HepG2 (cell line): ENCODE data around the gene CCDC97. TPM values are rescaled to one million over a fixed set of nuclear protein-coding genes. Genes with fewer than 3 reads are reported as not detected.

ENCODE experiments used
- ATAC-seq: fragments of 200-7000 bp; cut with Tn5 transposase; 3 replicates; pipeline ENCODE4 v1.9.1; 2020; ENCODE audit warnings: mild to moderate bottlenecking, moderate library complexity
- BruUV-seq: library from RNA; stranded (reverse); fragments of 400-500 nt; replicated peaks from 2 replicates; lab custom pipeline; 2021; lab: Mats Ljungman, UMichigan
- CTCF ChIA-PET: fragments of 300-600 bp; formaldehyde crosslinking; extraction: SDS; loops from one replicate; lab custom pipeline; 2021; ENCODE audit warnings: low total read pairs, inconsistent platforms, low intra/inter-chr PET ratio; lab: Yijun Ruan, JAX
- POLR2A ChIA-PET: fragments of 350-600 bp; sonication (Branson Sonifier 250); formaldehyde crosslinking; loops from one replicate; lab custom pipeline; 2020; ENCODE audit warnings: antibody characterized with exemption, inconsistent platforms; lab: Yijun Ruan, JAX
- DNase-seq: peaks from one replicate; pipeline ENCODE4 v3.0.0-alpha.2; 2015; ENCODE audit warnings: low spot score
- FAIRE-seq: peaks from 3 replicates; lab custom pipeline; 2011; peaks lifted over from hg19 to GRCh38; lab: Jason Lieb, UNC
- H2AFZ ChIP-seq: one replicate; pipeline ENCODE4 v1.6.1; 2011; ENCODE audit warnings: low read length, inconsistent platforms
- H3K27ac ChIP-seq: fragments of 300-600 bp; 3 replicates; pipeline ENCODE4 v1.8.0; 2011; ENCODE audit warnings: mixed run types, mild to moderate bottlenecking, mixed read lengths, low read length, inconsistent platforms; ENCODE audit not compliant: insufficient read depth; ENCODE audit errors: extremely low read length
- H3K27me3 ChIP-seq, 2 experiments: fragments of 200-600 bp in 1 of 2; 2 replicates in 1 of 2; 3 replicates in 1 of 2; pipeline versions ENCODE4 v1.6.0 to v1.8.0; 2011; ENCODE audit warnings: low read length in 2 of 2, mild to moderate bottlenecking in 2 of 2, moderate library complexity in 2 of 2, inconsistent platforms in 1 of 2; ENCODE audit not compliant: insufficient read depth in 2 of 2, control insufficient read depth in 1 of 2
- H3K36me3 ChIP-seq, 2 experiments: fragments of 200-600 bp in 1 of 2; replicated peaks in 1 of 2; 2 replicates in 1 of 2; 3 replicates in 1 of 2; pipeline versions ENCODE4 v1.5.1 to v1.8.0; 2011; ENCODE audit warnings: low read length in 2 of 2, inconsistent platforms in 1 of 2; ENCODE audit not compliant: insufficient read depth in 2 of 2, control insufficient read depth in 1 of 2
- H3K4me1 ChIP-seq: 2 replicates; pipeline ENCODE4 v1.5.1; 2012; ENCODE audit warnings: low read length, inconsistent platforms; ENCODE audit not compliant: insufficient read depth
- H3K4me2 ChIP-seq: 2 replicates; pipeline ENCODE4 v1.6.0; 2011; ENCODE audit warnings: low read depth, low read length, inconsistent platforms
- H3K4me3 ChIP-seq, 3 experiments: fragments of 200-600 bp in 1 of 3; sonication (generic), shearing (Covaris generic) in 1 of 3; replicated peaks in 1 of 3; 2 replicates each; pipeline ENCODE4 v1.5.1; 2011 to 2016; ENCODE audit warnings: low read length in 3 of 3, inconsistent platforms in 2 of 3, low read depth in 2 of 3, mild to moderate bottlenecking in 2 of 3, control low read depth in 1 of 3, mixed read lengths in 1 of 3; ENCODE audit not compliant: insufficient read depth in 1 of 3
- H3K79me2 ChIP-seq: one replicate; pipeline ENCODE4 v1.6.1; 2011; ENCODE audit warnings: low read length, inconsistent platforms; ENCODE audit not compliant: insufficient read depth
- H3K9ac ChIP-seq: 2 replicates; pipeline ENCODE4 v1.6.0; 2011; ENCODE audit warnings: mild to moderate bottlenecking, low read depth, low read length, inconsistent platforms; ENCODE audit not compliant: insufficient read depth
- H3K9me3 ChIP-seq: 2 replicates; pipeline ENCODE4 v1.5.1; 2012; ENCODE audit warnings: mild to moderate bottlenecking, low read length
- H4K20me1 ChIP-seq: 2 replicates; pipeline ENCODE4 v1.6.0; 2011; ENCODE audit warnings: inconsistent platforms, mild to moderate bottlenecking, low read length, moderate library complexity; ENCODE audit not compliant: insufficient read depth
- AGO2 ChIP-seq: fragments of 200-400 bp; formaldehyde crosslinking; optimal IDR thresholded peaks from 2 replicates; pipeline ENCODE3; 2017; ENCODE audit warnings: mild to moderate bottlenecking, low read depth, low read length, moderate library complexity
- AKNA ChIP-seq: sonication (generic); formaldehyde crosslinking; IDR thresholded peaks from 2 replicates; pipeline ENCODE4 v1.4.0; 2020; ENCODE audit warnings: missing genetic modification reagents, borderline replicate concordance
- CEBPZ ChIP-seq: IDR thresholded peaks from 2 replicates; pipeline ENCODE4 v1.6.1; 2012; ENCODE audit warnings: low read length, improper control_type of control experiment
- DMAP1 ChIP-seq: IDR thresholded peaks from 2 replicates; pipeline ENCODE4 v1.6.1; 2016
- PRDM10 ChIP-seq: sonication (generic); formaldehyde crosslinking; IDR thresholded peaks from 2 replicates; pipeline ENCODE4 v1.4.0; 2020; ENCODE audit warnings: low read depth, missing genetic modification reagents
- RAD21 ChIP-seq: fragments of 450-650 bp; formaldehyde crosslinking; IDR thresholded peaks from 2 replicates; pipeline ENCODE4 v1.5.0; 2020; ENCODE audit warnings: mild to moderate bottlenecking
- RBFOX2 ChIP-seq: fragments of 200-400 bp; formaldehyde crosslinking; IDR thresholded peaks from 2 replicates; pipeline ENCODE4 v1.6.1; 2017; ENCODE audit warnings: low read depth, mild to moderate bottlenecking, low read length
- SIN3A ChIP-seq: IDR thresholded peaks from 2 replicates; pipeline ENCODE4 v1.6.1; 2011; ENCODE audit warnings: low read depth, mild to moderate bottlenecking, control low read depth, low read length, borderline replicate concordance
- THYN1 ChIP-seq: sonication (generic); formaldehyde crosslinking; IDR thresholded peaks from 2 replicates; pipeline ENCODE4 v1.8.1; 2023; ENCODE audit warnings: low read depth, mild to moderate bottlenecking, moderate library complexity, missing genetic modification reagents, borderline replicate concordance
- ZBTB2 ChIP-seq: sonication (generic); formaldehyde crosslinking; IDR thresholded peaks from 2 replicates; pipeline ENCODE4 v1.8.0; 2022; ENCODE audit warnings: low read depth, missing genetic modification reagents
- WGBS: methylation state at CpG from one replicate; pipeline ENCODE4 v1.1.6; 2017; ENCODE audit warnings: low lambda C conversion rate; 5-methylcytosine and 5-hydroxymethylcytosine counted together
- in situ Hi-C: cut with HindIII; loops from 2 replicates; pipeline ENCODE4 v1.10.0; 2017; ENCODE audit warnings: low pct_unique_long_range_greater_than_20kb; ENCODE audit not compliant: extremely low pct_ligation_motif_present
- intact Hi-C: fragments of 100-400 bp; cut with micrococcal nuclease; formaldehyde crosslinking; loops from one replicate; pipeline ENCODE4 v1.10.0; 2022; ENCODE audit not compliant: unreplicated experiment
- polyA plus RNA-seq, 8 experiments: library from polyadenylated mRNA; depleted of rRNA in 3 of 8; stranded (reverse) in 7 of 8; unstranded in 1 of 8; fragments of >200 nt; fragmentation: Illumina TruSeq in 4 of 8; extraction: Trizol in 4 of 8; gene quantifications; 2 replicates each; pipeline versions ENCODE4 v1.2.1 to v1.2.3, GENCODE V29; 2011 to 2016; ENCODE audit warnings: low read depth in 4 of 8, missing spikeins in 1 of 8, mixed read lengths in 1 of 8; ENCODE audit not compliant: insufficient read depth in 1 of 8
- total RNA-seq, 5 experiments: library from RNA; depleted of rRNA; stranded (reverse); fragments of >200 nt; fragmentation: Illumina TruSeq; extraction: Trizol; gene quantifications; 2 replicates each; pipeline ENCODE4 v1.2.3, GENCODE V29; 2016; ENCODE audit warnings: low read depth in 1 of 5

The CCDC97 gene
- total and polyA plus RNA-seq, 2 of the 13 experiments (the other 11 are each of a cell fraction or from before 2014, with no cell fraction given), result 6.2 to 7.3 TPM

GRCh38 chr19:41294393-41294792, 15.6 kb upstream of the CCDC97 start:
- Histone ChIP-seq H3K4me2 (no peak overlapping the region), H3K9ac (no peak overlapping the region), H2AFZ (no peak overlapping the region), H3K4me3 (no peak overlapping the region), H3K36me3 (peaks cover 51 to 94% of the 10 kb centered on the region in 2 experiments), H3K27me3 (no peaks in the 10 kb centered on the region), H4K20me1 (peaks cover 3% of the 10 kb centered on the region; the same call in 1 of the 2 replicates), H3K9me3 (no peaks in the 10 kb centered on the region), H3K4me1 (no peaks in the 10 kb centered on the region), H3K79me2 (no peaks in the 10 kb centered on the region), H3K27ac (no peak overlapping the region)
- BruUV-seq, result no TSS peak
- POLR2A ChIA-PET, result interaction anchor here (1.6 kb wide), 1 partner anchor 31 kb away, joined by 4 read pairs; no protein-coding TSS in a partner anchor
- intact Hi-C loops (no loop called here), in situ Hi-C loops (no loop called here)
- no peak for FAIRE-seq
- 98% methylated on average over 10 of the region's 10 CpGs for whole genome bisulfite sequencing
- CTCF ChIA-PET, result no interaction called here
- no peak for DNase-seq
- no peak for ATAC-seq
- TF ChIP-seq AKNA (no peak), CEBPZ (no peak), RAD21 (CRISPR knock-in tag) (no peak), THYN1 (CRISPR knock-in tag) (no peak), PRDM10 (CRISPR knock-in tag) (no peak), DMAP1 (CRISPR knock-in tag) (no peak), ZBTB2 (CRISPR knock-in tag) (no peak), RBFOX2 (no peak), AGO2 (no peak), SIN3A (no peak)
